ENCODE measurements around the gene IL10RA.

DNA sequence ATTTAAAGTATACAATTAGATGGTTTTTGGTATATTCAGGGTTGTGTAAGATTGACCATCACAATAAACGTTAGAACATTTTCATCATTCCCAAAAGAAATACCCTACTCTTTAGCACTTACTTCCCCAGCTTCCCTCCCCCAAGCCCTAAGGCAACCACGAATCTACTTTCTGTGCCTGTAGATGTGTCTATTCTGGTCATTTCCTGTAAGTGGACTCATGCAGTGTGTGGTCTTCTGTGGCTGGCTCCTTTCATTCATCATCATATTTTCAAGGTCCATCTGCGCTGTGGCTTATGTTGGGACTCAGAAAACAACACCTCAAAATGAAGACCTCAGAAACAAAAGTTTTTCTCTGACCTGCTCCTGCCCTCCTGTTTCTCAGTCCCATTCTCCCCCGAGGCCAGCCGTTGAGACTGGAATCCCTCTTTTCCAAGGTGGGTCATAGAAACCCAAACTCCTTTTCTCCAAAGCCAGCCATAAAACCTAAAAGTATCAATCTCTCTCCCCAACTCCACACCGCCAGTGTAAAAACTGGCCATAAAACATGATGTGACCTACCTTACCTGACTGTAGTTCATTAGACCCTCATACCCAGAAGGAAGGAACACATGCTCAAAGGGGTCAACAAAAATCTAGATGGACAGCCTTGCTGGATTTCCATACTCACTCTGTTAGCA, 44.1 kb upstream of the IL10RA start:
- TF ChIP-seq, protein P1, sequence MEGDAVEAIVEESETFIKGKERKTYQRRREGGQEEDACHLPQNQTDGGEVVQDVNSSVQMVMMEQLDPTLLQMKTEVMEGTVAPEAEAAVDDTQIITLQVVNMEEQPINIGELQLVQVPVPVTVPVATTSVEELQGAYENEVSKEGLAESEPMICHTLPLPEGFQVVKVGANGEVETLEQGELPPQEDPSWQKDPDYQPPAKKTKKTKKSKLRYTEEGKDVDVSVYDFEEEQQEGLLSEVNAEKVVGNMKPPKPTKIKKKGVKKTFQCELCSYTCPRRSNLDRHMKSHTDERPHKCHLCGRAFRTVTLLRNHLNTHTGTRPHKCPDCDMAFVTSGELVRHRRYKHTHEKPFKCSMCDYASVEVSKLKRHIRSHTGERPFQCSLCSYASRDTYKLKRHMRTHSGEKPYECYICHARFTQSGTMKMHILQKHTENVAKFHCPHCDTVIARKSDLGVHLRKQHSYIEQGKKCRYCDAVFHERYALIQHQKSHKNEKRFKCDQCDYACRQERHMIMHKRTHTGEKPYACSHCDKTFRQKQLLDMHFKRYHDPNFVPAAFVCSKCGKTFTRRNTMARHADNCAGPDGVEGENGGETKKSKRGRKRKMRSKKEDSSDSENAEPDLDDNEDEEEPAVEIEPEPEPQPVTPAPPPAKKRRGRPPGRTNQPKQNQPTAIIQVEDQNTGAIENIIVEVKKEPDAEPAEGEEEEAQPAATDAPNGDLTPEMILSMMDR (conservative IDR thresholded peaks at IDR 0.05; ENCODE audit: low read depth, low read length) = no peak
- TF ChIP-seq EZH2phosphoT487 (IDR thresholded peaks at IDR 0.05; ENCODE audit: borderline replicate concordance, low read length) = no peak
